ENCODE measurements around the gene TRIM8. TPM values are rescaled to one million over a fixed set of nuclear protein-coding genes. Genes with fewer than 3 reads are reported as not detected.
A peak's percentile ranks its signal among the peaks of the same experiment; 100 is the strongest.
"Not testable (repeated sequence)": the region's sequence is repeated elsewhere in the genome, so short reads cannot be mapped to it uniquely, and the experiment has no call there.

The TRIM8 gene
- total RNA-seq, 1 experiment from 2014 or later, result 58.1 TPM

DNA sequence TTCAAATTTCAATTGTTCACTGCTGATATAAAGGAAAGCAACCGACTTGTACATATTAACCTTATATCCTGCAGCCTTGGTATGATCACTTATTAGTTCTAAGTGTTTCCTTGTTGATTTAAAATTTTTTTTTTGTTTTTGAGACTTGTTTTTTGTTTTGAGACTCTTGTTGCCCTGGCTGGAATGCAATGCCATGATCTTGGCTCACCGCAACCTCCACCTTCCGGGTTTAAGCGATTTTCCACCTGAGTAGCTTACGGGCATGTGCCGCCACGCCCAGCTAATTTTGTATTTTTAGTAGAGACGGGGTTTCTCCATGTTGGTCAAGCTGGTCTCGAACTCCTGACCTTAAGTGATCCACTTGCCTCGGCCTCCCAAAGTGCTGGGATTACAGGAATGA lies 51.1 kb downstream of the TRIM8 start:
- not testable (repeated sequence) for DNase-seq (ENCODE audit: low read depth)

DNA sequence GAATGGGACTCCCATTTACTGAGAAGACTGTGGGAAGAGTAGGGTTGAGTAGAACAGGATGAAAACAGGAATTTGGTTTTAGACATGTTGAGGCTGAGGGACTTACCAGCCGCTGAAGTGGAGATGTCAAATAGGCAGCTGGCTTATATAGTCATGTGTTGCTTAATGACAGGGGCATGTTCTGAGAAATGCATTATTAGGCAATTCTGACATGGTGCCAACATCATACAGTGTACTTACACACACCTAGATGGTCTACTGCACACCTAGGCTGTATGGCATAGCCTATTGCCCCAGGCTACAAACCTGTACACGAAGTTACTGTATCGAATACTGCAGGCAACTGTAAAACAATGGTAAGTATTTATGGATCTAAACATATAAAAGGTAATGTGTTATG lies 52.5 kb downstream of the TRIM8 start:
- no peak for DNase-seq (ENCODE audit: low read depth)

DNA sequence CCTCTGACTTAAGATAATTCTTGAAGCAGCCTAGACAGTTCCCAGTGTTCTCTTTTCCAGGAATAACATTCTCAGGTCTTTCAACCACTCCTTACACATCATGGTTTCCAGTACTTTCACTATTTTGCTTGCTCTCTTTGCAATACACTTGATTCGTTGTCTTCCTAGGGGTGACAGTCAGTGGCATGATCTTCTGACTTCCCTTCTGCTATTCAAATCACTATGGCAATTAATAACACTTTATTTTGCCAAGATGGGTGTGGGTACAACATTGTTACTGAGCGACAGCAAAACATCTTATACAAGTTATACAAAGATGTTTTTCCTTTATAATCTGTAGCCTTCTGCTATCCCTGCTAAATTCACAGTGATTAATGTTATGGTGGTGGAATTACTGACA lies 54.6 kb downstream of the TRIM8 start:
- DNase-seq (ENCODE audit: low read depth), result no peak

DNA sequence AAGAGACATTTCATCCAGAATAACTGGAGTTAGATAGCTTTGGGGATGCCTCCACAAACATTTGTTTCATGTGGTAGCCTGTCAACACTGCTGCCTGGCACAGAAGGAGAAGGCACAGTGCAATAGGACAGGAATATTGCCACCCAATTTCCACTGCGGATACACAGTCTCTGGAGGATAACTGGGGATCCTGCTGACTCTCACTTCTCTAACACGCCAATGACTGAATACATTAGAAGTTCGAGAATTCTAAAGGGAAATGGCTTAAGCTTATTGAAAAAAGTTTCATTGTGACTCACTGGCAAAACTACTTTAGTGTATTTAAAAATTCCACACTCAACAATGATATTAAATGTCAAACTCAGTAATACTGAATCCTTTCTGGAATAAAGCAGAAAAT lies 57.0 kb downstream of the TRIM8 start:
- DNase-seq (ENCODE audit: low read depth), result no peak

DNA sequence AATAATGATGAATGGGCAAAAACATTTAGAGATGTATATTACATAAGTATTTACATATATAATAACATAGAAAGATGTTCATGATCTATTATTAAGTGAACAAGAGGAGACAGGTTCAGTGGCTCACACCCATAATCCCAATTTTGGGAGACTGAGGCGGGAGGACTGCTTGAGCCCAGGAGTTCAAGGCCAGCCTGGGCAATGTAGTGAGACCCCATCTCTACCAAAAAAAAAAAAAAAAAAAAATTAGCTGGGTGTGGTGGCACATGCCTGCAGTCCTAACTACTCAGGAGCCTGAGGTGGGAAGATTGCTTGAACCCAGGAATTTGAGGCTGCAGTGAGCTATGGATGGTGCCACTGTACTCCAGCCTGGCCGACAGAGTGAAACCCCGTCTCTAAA lies 57.5 kb downstream of the TRIM8 start:
- no peak for DNase-seq (ENCODE audit: low read depth)

DNA sequence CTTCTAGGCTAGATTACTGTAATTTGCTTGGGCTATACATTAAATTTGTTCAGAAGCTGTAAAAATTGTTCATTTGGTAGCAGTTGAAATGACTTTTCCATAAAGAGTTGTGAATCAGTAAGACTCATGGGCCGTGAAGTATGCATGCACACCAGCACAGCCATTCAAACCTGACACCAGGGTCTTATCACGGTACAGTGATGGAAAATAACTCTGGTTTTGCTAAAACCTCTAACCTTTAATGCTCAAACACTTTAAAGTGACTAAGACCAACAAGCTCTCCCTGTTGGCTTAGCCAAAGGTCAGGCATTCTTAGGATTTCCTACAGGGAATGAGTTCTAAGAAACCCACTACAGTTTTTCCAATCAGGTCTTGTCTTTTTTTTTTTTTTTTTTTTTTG lies 58.5 kb downstream of the TRIM8 start:
- no peak for DNase-seq (ENCODE audit: low read depth)

DNA sequence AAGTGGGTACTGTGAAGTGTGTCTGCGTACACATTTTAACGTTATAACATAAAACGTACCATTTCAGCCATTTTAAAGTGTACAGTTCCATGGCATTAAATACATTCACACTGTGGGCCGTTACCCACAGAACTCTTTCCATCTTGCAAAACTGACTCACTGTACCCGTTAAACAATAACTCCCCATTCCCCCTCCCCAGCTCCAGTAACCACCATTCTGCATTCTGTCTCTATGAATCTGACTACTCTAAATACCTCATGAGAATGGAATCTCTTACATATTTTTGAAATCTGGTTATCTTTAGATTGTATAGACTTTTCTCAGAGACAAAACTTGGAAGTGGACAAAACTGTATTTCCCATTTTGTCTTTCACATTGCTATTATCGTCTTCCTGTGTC lies 60.6 kb downstream of the TRIM8 start:
- peak; percentile 54 for DNase-seq (ENCODE audit: low read depth)

DNA sequence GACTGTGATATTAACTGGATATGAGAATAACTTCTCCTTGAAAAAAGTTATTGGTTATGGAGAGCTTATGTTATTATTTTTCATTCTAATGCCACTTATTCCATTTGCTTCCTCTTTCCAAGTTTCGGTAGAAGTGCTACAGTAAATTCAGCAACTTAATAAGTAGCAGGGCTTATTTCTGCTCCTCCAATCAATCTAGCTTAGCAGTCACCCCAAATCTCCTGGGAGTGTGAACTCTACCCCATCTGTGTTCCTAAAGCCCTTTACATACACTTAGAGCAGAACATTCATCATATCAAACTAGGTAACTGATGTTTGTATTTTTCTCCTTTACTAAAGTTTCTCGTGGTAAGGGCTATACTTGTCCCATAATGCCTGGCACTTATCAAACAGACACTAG lies 61.3 kb downstream of the TRIM8 start:
- DNase-seq (ENCODE audit: low read depth), result no peak

Other genes with a start within 250 kb of the TRIM8 start
- gene NFKB2, start 248.8 kb upstream of the TRIM8 start, total RNA-seq (2014; rRNA removed; shearing (Covaris generic)), result 9.1 and 20.7 TPM in 2 replicates
- gene PSD, start 225.7 kb upstream of the TRIM8 start, total RNA-seq (2014; rRNA removed; shearing (Covaris generic)), result not detected in 2 replicates
- gene FBXL15, start 223.6 kb upstream of the TRIM8 start, total RNA-seq (2014; rRNA removed; shearing (Covaris generic)), result 8.2 and 18.8 TPM in 2 replicates
- gene CUEDC2, start 211.9 kb upstream of the TRIM8 start, total RNA-seq (2014; rRNA removed; shearing (Covaris generic)), result 33.1 and 50.9 TPM in 2 replicates
- gene C10orf95, start 192.9 kb upstream of the TRIM8 start, total RNA-seq (2014; rRNA removed; shearing (Covaris generic)), result not detected in 2 replicates
- gene ACTR1A, start 141.8 kb upstream of the TRIM8 start, total RNA-seq (2014; rRNA removed; shearing (Covaris generic)), result 120 and 173 TPM in 2 replicates
- gene SUFU, start 140.5 kb upstream of the TRIM8 start, total RNA-seq (2014; rRNA removed; shearing (Covaris generic)), result 1.9 and 4.6 TPM in 2 replicates
- gene ARL3, start 69.9 kb downstream of the TRIM8 start, total RNA-seq (2014; rRNA removed; shearing (Covaris generic)), result 9.1 and 11.9 TPM in 2 replicates
- gene SFXN2, start 70.2 kb downstream of the TRIM8 start, total RNA-seq (2014; rRNA removed; shearing (Covaris generic)), result 0.98 and 4.5 TPM in 2 replicates
- gene WBP1L, start 99.5 kb downstream of the TRIM8 start, total RNA-seq (2014; rRNA removed; shearing (Covaris generic)), result 24.9 and 31.3 TPM in 2 replicates
- not detected in 2 replicates for gene CYP17A1, start 192.9 kb downstream of the TRIM8 start, total RNA-seq (2014; rRNA removed; shearing (Covaris generic))
- gene BORCS7, start 209.8 kb downstream of the TRIM8 start, total RNA-seq (2014; rRNA removed; shearing (Covaris generic)), result 8.7 and 16.7 TPM in 2 replicates
- 0.12 and 1.5 TPM in 2 replicates for gene AS3MT, start 225.0 kb downstream of the TRIM8 start, total RNA-seq (2014; rRNA removed; shearing (Covaris generic))

Data from M059J (cell line).